ENCODE data around the gene RAPGEF5.

DNA sequence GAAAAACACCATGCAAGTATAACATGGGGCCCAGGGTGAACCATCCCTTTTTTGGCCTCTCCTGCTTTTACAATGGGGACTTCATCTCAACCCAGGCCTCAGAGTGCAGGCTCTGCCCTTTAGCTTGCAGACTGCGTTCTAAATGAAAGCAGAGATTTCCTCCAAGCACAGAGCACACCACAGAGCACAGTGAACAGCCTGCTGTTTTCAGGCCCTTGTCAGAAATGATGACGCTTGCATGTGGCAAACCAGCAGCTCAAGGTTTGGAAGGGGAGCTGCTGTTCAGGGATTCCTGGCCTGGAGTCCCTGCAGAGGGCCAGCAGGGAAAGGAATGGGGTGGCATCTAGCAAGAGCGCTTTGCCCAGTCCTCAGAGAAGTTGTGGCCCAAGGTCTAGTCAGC is 243.9 kb downstream of the RAPGEF5 start:
- no peak for TF ChIP-seq POLR2A (IDR thresholded peaks at IDR 0.05; ENCODE audit: low read depth, low read length)
- TF ChIP-seq, protein P1, sequence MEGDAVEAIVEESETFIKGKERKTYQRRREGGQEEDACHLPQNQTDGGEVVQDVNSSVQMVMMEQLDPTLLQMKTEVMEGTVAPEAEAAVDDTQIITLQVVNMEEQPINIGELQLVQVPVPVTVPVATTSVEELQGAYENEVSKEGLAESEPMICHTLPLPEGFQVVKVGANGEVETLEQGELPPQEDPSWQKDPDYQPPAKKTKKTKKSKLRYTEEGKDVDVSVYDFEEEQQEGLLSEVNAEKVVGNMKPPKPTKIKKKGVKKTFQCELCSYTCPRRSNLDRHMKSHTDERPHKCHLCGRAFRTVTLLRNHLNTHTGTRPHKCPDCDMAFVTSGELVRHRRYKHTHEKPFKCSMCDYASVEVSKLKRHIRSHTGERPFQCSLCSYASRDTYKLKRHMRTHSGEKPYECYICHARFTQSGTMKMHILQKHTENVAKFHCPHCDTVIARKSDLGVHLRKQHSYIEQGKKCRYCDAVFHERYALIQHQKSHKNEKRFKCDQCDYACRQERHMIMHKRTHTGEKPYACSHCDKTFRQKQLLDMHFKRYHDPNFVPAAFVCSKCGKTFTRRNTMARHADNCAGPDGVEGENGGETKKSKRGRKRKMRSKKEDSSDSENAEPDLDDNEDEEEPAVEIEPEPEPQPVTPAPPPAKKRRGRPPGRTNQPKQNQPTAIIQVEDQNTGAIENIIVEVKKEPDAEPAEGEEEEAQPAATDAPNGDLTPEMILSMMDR (IDR thresholded peaks at IDR 0.05; ENCODE audit: extremely low read depth in 1 of 2, insufficient read depth in 1 of 2, low read depth in 1 of 2, low read length in 2 of 2): no peak
- no peak for TF ChIP-seq EZH2 (IDR thresholded peaks at IDR 0.05; ENCODE audit: borderline replicate concordance, low read depth, low read length, severe bottlenecking)
- TF ChIP-seq POLR2AphosphoS5 (IDR thresholded peaks at IDR 0.05; ENCODE audit: insufficient read depth, low read depth, low read length): no peak
- TF ChIP-seq FOS (IDR thresholded peaks at IDR 0.05; ENCODE audit: borderline replicate concordance, insufficient read depth, low read length): no peak

Data from endothelial cell of umbilical vein (primary cell).